ENCODE results near the gene KRT17.
"Not testable (repeated sequence)": the region's sequence is repeated elsewhere in the genome, so short reads cannot be mapped to it uniquely, and the experiment has no call there.

KRT17 gene

DNA sequence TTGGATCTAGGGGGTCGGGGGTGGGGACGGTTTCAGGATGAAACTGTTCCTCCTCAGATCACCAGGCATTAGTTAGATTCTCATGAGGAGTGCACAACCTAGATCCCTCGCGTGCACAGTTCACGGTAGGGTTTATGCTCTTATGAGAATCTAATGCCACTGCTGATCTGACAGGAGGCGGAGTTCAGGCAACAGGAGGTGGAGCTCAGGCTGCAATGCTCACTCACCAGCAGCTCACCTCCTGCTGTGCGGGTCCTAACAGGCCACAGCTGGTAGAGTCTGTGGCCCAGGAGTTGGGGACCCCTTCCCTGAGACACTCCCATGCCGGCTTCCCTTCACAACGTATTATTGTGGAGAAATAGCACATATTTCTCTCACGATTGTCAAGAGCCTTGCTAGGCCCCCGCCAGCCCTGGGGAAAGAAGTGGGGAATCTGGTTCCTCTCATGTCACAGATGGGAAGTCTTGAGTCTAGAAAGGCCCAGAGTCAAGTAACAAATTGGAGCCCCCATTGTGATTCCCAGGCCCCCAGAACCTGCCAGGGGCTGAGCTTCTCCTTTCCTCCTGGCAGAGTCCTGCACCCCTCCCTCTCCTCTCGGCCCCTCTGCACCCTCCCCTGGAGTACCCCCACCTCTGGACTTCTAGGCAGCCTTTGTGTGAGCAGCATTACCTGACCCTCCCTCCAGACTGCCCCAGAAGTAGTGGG lies 31.6 kb downstream of the KRT17 start:
- no peak for DNase-seq

GRCh38 chr17:41589301-41589700 lies 35.1 kb downstream of the KRT17 start:
- no peak for DNase-seq

DNA sequence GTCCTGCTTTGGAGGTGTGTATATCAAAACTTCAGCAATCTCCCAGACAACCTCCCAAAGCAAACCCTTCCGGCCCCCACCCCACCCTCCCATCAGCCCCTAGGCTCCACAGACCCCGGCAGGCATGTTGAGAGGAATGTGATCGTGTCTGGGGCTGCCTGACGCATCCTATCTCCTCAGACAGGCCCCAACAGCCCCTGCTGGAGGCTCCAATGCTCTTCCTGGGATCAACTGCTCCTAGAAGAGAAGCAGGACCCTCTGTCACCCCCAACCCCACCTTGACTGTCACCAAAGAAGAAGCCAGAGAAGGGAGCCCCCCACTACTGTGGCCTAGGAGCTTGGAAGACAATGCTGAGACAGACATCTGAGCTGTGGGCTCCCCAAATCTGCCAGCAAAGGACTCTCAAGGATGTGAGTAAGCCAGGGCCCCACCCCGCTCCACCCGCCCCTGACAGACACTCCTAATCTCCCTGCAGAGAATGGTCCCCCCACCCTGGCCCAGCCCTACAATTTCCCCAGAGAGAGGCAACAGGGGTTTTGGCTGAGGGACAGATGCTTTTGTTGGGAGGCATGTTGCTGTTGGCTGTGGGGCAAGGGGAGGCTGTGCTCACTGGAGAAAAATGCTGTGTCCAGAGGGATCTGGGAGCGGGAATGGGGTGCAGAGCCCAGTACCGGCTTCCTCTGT lies 36.1 kb downstream of the KRT17 start:
- no peak for DNase-seq

DNA sequence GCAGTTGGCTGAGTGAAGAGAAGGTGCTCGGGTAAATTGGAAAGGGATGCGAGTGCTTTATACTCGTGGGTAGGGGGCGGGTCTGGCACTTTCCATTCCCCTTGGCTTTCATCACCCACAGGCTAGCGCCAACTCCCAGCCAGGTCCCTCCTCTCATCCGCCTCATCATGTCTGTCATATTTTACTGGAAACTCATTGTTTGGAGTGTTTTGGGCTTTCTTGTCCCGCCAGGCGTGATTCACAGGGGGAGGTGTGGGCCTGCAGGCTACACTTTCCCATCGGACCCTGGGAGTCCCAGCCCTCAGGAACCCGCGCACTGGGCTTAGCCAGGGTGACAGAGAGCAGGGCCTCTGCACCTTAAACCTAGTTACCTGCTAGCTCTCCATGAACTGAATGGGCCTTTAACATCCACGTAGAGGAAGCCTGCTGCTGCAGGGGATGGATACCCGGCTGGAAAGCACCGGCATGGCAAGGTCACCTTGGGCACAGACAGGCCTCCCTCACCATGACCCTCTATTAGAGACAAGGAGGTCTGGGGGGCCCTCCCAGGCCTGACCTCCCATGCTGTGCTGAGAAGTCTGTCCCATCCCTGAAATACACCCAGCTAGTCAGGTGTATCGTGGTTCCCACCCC lies 37.4 kb downstream of the KRT17 start, which contains the start of gene KRT14:
Gene KRT14 (minus strand): TSS at position 33 of the 633 bp plus-strand sequence. CDS start 61 bp downstream, outside the sequence.
- no peak for DNase-seq

DNA sequence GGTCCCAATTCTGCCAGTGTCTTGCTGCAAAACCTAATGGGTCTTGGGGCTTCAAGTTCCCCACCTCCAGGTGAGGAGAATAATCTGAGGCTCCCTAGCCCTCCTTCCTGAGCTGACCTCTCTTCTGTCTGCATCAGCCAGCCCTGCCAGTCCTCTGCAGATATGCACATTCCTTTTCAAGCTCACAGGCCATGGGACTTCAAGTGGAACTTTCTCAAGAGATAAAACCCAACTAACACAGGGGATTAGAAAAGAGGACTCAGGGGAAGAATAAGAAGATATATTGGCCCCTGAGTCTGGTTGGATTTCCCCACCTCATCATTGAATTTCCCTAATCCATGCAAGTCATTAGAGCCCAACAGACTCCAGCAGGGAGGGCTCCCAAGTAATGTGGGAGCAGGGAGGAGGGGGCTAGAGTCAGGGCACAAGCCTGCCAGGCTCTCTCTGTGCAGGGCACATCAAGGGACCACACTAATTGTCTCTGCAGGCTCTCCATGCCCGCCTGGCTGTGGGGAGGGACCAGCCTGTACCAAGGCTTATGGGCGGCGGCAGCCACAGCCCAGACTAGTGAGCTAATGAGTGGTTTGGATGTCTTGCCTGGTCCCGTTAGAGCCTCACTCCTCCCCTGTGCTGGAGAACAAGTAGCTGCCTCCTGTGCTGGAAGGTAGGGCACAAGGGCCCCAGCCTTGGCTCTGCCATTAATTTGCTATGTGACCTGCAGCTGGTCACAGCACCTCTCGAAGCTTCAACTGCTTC lies 38.9 kb downstream of the KRT17 start:
- no peak for DNase-seq

DNA sequence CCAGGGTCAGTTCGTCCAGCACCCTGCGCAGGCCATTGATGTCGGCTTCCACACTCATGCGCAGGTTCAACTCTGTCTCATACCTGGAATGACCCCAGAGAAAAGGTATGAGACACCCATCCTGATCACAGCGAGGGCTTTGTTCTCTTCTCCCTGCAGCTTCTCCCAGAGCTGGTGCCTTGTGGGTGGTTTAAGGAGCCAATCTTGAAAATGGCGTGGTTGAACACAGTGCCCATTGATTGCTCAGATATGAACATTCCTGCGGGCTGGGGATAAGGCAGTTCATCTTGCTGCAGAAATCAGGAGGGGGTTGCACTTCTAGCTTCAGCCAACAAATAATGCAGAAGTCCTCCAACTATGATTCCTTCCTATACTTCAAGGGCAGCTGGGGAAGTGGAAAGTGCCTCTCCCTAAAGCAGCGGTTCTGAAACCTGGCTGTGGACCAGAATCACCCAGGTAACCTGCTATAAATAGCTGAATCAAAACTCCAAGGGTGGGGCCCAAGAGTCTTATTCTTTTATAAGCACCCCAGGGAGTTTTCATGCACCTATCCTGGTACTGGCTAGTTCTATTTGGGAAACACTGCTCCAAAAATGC lies 39.9 kb downstream of the KRT17 start:
- not testable (repeated sequence) for DNase-seq

GRCh38 chr17:41583137-41584127 lies 40.9 kb downstream of the KRT17 start:
- no peak for DNase-seq

DNA sequence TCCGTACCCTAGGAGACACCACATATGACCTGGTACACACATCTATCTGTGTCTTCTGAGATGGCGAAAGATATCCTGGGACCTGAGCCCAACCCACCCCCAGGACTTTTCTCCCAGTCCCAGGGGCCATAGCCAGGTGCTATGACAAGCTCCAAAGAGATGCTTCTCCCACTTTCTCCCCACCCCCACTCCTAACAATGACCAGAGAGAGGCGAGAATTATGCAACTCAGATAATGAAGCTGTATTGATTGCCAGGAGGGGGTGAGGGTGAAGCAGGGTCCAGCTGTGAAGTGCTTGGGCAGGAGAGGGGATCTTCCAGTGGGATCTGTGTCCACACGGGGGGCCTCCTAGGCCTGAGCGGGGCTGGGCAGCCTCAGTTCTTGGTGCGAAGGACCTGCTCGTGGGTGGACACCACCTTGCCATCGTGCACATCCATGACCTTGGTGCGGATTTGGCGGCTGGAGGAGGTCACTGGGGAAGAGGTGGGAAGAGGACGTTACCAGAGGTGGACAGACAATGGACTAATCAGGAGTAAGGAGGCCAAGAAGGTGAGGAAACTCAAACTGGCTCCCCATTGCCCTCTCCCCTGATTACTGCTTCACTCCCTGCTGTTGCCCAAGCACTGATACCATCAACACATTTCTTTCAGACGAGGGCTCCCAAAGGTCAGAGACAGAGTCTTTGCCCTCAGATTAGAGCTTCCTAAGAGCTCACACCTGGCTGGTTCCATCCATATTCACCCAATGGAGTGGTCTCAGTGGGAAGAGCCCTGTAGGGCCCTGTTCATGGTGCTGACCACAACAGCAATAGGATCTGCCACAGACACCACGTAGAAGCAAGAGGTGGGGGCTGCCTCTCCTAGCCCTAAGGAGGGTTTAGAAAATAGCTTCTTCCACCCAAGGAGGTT lies 42.1 kb downstream of the KRT17 start:
- not testable (repeated sequence) for DNase-seq

- DNase-seq = no peak
These were observed 42.9 kb downstream of the KRT17 start for GRCh38 chr17:41581366-41582060.

GRCh38 chr17:41580687-41581365 lies 43.5 kb downstream of the KRT17 start:
- no peak for DNase-seq

GRCh38 chr17:41580244-41580575 lies 44.2 kb downstream of the KRT17 start:
- DNase-seq = no peak

DNA sequence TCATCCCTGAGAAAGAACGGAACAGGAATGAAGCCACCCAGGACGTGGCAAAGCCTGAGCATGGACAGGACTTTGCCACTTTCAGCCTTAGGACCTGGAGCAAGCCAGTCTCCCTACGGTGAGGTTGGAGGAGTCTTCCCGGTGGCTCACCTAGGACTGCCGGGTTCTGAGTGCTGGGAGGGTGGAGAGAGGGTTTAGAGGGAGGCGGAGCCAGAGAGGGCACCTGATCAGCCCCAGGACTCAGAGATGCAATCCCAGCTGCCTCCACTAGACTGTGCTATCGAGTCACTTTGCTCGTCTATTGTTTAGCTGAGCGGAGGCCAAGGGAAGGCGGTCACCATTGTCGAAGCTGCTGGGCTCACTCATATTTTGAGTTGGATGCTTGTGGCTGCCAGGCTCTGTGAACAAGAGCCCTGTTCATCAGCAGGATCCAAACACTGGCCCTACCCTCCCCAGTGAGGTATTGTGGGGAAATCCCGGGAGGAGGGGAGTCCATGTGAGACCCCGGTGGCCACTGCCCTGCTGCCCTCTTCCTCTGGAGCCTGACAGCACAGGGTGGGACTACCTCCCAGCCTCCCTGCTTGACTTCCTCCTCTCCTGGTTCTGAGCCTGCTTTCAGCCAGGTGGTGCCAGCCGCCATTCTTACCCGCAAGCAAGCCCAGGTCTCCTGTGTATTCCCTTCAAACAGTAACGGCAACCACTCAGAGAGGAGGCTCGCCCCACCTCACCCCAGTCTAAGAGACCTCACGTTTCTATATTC lies 44.7 kb downstream of the KRT17 start:
- DNase-seq = peak; percentile 87 to 88

GRCh38 chr17:41578971-41579370 lies 45.4 kb downstream of the KRT17 start:
- no peak for DNase-seq

- DNase-seq = no peak
These were observed 45.8 kb downstream of the KRT17 start for GRCh38 chr17:41578538-41578937.

DNA sequence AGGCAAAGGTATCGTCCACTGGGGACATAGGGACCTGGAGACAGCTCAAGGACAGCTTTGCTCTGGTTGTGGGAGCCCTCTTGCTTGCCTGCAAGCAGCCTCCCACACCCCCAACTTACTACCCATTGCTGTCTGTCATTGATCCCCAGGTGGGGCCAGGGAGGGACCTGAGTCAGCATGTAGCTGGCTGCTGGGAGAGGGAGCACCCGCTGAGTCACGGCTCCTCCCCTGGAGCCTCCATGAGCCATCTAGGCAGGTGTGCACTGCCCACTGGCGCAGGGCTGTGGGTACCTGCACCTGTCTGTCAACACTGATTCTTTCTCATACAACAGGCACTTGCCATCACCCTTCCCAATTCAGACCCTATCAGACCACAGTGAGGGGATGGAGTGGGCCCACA lies 47.6 kb downstream of the KRT17 start:
- not testable (repeated sequence) for DNase-seq

GRCh38 chr17:41575336-41575735 lies 49.0 kb downstream of the KRT17 start:
- no peak for DNase-seq

- no peak for DNase-seq
These were observed 52.6 kb downstream of the KRT17 start, which contains the start of gene KRT9 for GRCh38 chr17:41571561-41572434. TSS of gene KRT9 (minus strand) at chr17:41572059. CDS start at chr17:41571992, 67 bp downstream.

All from inflammatory macrophage (primary cell).